HEK293 (cell line): ENCODE measurements around the gene KPTN.

Experiments used
- CTCF ChIA-PET: fragments of 350-600 bp; formaldehyde crosslinking; extraction: SDS; loops from one replicate; lab custom pipeline; 2021; ENCODE audit warnings: antibody characterized with exemption; lab: Yijun Ruan, JAX
- POLR2A ChIA-PET: fragments of 300-600 bp; formaldehyde crosslinking; extraction: SDS; loops from one replicate; lab custom pipeline; 2020; ENCODE audit warnings: antibody characterized with exemption, inconsistent platforms; lab: Yijun Ruan, JAX
- H3K27ac ChIP-seq: fragments of 200-500 bp; sonication (Bioruptor generic); 2 replicates; pipeline ENCODE4 v1.5.1; 2014; ENCODE audit warnings: low read depth, low read length, control low read depth, inconsistent platforms; ENCODE audit errors: extremely low read depth
- H3K36me3 ChIP-seq, 2 experiments: fragments of 200-500 bp in 1 of 2; sonication (Bioruptor generic) in 1 of 2; 1 replicate in 1 of 2; 2 replicates in 1 of 2; pipeline ENCODE4 v1.5.1; 2014 to 2017; ENCODE audit warnings: inconsistent platforms in 2 of 2, low read length in 2 of 2; ENCODE audit not compliant: control insufficient read depth in 2 of 2, insufficient read depth in 1 of 2
- H3K4me1 ChIP-seq: fragments of 200-500 bp; sonication (Bioruptor generic); 2 replicates; pipeline ENCODE4 v1.5.1; 2014; ENCODE audit warnings: mild to moderate bottlenecking, low read length, inconsistent platforms; ENCODE audit not compliant: control insufficient read depth, insufficient read depth
- H3K4me3 ChIP-seq: 2 replicates; pipeline ENCODE4 v1.5.1; 2011; ENCODE audit warnings: low read depth, mild to moderate bottlenecking, control low read depth, low read length, moderate library complexity
- H3K9me3 ChIP-seq: fragments of 200-500 bp; sonication (Bioruptor generic); 2 replicates; pipeline ENCODE4 v1.5.1; 2014; ENCODE audit warnings: low read depth, low read length, inconsistent platforms; ENCODE audit not compliant: control insufficient read depth, insufficient read depth
- EGR2 ChIP-seq: fragments of 450-650 bp; formaldehyde crosslinking; IDR thresholded peaks from 2 replicates; pipeline ENCODE4 v1.5.1; 2016; ENCODE audit warnings: low read depth, missing biosample characterization, missing genetic modification characterization
- GLIS1 ChIP-seq: fragments of 450-650 bp; formaldehyde crosslinking; IDR thresholded peaks from 2 replicates; pipeline ENCODE4 v1.5.1; 2016; ENCODE audit warnings: missing biosample characterization, missing genetic modification characterization
- GLIS2 ChIP-seq: fragments of 450-650 bp; formaldehyde crosslinking; IDR thresholded peaks from 2 replicates; pipeline ENCODE4 v1.5.1; 2016; ENCODE audit warnings: missing biosample characterization, missing genetic modification characterization
- SCRT1 ChIP-seq: fragments of 450-650 bp; formaldehyde crosslinking; IDR thresholded peaks from 2 replicates; pipeline ENCODE4 v1.5.1; 2016; ENCODE audit warnings: missing biosample characterization, missing genetic modification characterization, borderline replicate concordance
- SCRT2 ChIP-seq: fragments of 450-650 bp; formaldehyde crosslinking; IDR thresholded peaks from 2 replicates; pipeline ENCODE4 v1.5.1; 2016; ENCODE audit warnings: missing biosample characterization, missing genetic modification characterization
- ZFHX2 ChIP-seq: fragments of 450-650 bp; formaldehyde crosslinking; conservative IDR thresholded peaks from 2 replicates; pipeline ENCODE4 v1.5.1; 2016; ENCODE audit warnings: missing biosample characterization, missing genetic modification characterization
- ZFP37 ChIP-seq: fragments of 450-650 bp; formaldehyde crosslinking; IDR thresholded peaks from 2 replicates; pipeline ENCODE4 v1.5.1; 2016; ENCODE audit warnings: missing biosample characterization, missing genetic modification characterization
- ZFP41 ChIP-seq: fragments of 450-650 bp; formaldehyde crosslinking; IDR thresholded peaks from 2 replicates; pipeline ENCODE4 v1.5.1; 2016; ENCODE audit warnings: missing biosample characterization, missing genetic modification characterization, borderline replicate concordance
- ZIC2 ChIP-seq: fragments of 450-650 bp; formaldehyde crosslinking; IDR thresholded peaks from 2 replicates; pipeline ENCODE4 v1.5.1; 2016; ENCODE audit warnings: missing biosample characterization, missing genetic modification characterization
- ZNF292 ChIP-seq: fragments of 450-650 bp; formaldehyde crosslinking; IDR thresholded peaks from 2 replicates; pipeline ENCODE4 v1.5.1; 2016; ENCODE audit warnings: low read depth, missing biosample characterization, missing genetic modification characterization, borderline replicate concordance
- ZNF366 ChIP-seq: fragments of 450-650 bp; formaldehyde crosslinking; conservative IDR thresholded peaks from 2 replicates; pipeline ENCODE4 v1.5.1; 2016; ENCODE audit warnings: missing biosample characterization, missing genetic modification characterization
- ZNF658 ChIP-seq: fragments of 450-650 bp; formaldehyde crosslinking; IDR thresholded peaks from 2 replicates; pipeline ENCODE4; 2016; ENCODE audit warnings: missing biosample characterization, missing genetic modification characterization
- TF ChIP-seq, protein P1 (sequence below): sonication (generic); formaldehyde crosslinking; IDR thresholded peaks from 2 replicates; pipeline ENCODE4 v1.8.1; 2022; ENCODE audit warnings: mild to moderate bottlenecking, moderate library complexity, missing genetic modification reagents
- TF ChIP-seq, protein P2 (sequence below): fragments of 450-650 bp; formaldehyde crosslinking; IDR thresholded peaks from 2 replicates; pipeline ENCODE4 v1.5.1; 2016; ENCODE audit warnings: missing biosample characterization, missing genetic modification characterization
- TF ChIP-seq, protein P3 (sequence below): fragments of 450-650 bp; formaldehyde crosslinking; IDR thresholded peaks from 2 replicates; pipeline ENCODE4 v1.5.1; 2016; ENCODE audit warnings: missing biosample characterization, missing genetic modification characterization
- TF ChIP-seq, protein P4 (sequence below): fragments of 450-650 bp; formaldehyde crosslinking; IDR thresholded peaks from 2 replicates; pipeline ENCODE4 v1.5.1; 2017; ENCODE audit warnings: missing biosample characterization, missing genetic modification characterization
- TF ChIP-seq, protein P5 (sequence below): fragments of 450-650 bp; formaldehyde crosslinking; conservative IDR thresholded peaks from 2 replicates; pipeline ENCODE4 v1.5.1; 2016; ENCODE audit warnings: low read depth, missing biosample characterization, missing genetic modification characterization

Gene KPTN

DNA sequence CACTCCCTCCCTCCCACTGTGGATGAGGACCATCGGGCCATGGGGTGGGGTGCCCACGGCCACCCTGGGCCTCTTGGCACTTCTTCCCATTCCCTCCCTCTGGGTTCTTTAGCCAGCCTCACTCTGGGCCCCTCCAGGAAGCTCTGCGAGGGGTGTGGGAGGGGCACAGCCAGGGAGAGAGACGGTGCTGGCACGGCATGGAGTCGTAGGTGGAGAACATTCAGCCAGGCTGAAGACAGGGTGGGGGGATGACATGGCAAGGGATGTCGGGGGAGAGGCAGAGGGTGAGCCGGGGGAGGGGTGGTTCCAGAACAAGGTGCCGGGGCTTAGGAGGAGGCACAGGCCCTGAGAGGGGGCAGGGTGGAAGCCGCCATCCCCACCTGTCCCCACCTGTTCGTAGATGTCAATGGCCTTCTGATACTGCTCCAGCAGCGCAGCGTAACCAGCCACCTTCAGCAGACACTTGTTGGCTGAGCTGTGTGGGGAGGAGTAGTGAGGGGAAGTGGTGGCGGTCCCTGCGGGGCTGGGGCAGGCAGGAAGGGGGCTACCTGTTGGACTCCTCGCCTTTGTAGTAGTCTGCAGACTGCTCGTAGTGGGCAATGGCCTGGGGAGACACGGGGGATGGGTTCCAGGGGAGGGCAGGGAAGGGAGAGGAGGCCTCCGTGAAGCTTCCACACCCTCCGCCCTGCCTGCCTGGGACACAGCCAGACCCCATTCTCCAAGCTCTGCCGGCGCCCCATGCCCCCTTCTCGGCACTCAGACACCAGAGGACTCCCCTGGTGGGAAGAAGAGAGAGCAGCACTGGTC is 8.8 kb upstream of the KPTN start:
- ChIA-PET CTCF (interaction anchor here (1.0 kb wide), 1 partner anchor 23 kb away, joined by 4 read pairs; no protein-coding TSS in a partner anchor), POLR2A (no interaction called here)
- TF ChIP-seq GLIS2, result peak; percentile 31; the same call in 1 of the 2 replicates
- TF ChIP-seq SCRT2, result peak; percentile 95
- TF ChIP-seq, protein P1, sequence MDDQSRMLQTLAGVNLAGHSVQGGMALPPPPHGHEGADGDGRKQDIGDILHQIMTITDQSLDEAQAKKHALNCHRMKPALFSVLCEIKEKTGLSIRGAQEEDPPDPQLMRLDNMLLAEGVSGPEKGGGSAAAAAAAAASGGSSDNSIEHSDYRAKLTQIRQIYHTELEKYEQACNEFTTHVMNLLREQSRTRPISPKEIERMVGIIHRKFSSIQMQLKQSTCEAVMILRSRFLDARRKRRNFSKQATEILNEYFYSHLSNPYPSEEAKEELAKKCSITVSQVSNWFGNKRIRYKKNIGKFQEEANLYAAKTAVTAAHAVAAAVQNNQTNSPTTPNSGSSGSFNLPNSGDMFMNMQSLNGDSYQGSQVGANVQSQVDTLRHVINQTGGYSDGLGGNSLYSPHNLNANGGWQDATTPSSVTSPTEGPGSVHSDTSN (CRISPR knock-in tag), result no peak
- TF ChIP-seq EGR2 (tag by site-specific recombination), result peak; percentile 73
- TF ChIP-seq ZNF366 (tag by site-specific recombination), result no peak
- no peak for TF ChIP-seq ZNF658 (tag by site-specific recombination)
- TF ChIP-seq ZFP37 (tag by site-specific recombination), result no peak
- TF ChIP-seq, protein P2, sequence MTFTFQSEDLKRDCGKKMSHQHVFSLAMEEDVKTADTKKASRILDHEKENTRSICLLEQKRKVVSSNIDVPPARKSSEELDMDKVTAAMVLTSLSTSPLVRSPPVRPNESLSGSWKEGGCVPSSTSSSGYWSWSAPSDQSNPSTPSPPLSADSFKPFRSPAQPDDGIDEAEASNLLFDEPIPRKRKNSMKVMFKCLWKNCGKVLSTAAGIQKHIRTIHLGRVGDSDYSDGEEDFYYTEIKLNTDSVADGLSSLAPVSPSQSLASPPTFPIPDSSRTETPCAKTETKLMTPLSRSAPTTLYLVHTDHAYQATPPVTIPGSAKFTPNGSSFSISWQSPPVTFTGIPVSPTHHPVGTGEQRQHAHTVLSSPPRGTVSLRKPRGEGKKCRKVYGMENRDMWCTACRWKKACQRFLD (tag by site-specific recombination), result no peak
- TF ChIP-seq, protein P3, sequence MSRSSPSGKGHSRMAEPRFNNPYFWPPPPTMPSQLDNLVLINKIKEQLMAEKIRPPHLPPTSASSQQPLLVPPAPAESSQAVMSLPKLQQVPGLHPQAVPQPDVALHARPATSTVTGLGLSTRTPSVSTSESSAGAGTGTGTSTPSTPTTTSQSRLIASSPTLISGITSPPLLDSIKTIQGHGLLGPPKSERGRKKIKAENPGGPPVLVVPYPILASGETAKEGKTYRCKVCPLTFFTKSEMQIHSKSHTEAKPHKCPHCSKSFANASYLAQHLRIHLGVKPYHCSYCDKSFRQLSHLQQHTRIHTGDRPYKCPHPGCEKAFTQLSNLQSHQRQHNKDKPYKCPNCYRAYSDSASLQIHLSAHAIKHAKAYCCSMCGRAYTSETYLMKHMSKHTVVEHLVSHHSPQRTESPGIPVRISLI (tag by site-specific recombination), result no peak
- peak; percentile 59; the same call in 1 of the 2 replicates for TF ChIP-seq SCRT1 (tag by site-specific recombination)
- TF ChIP-seq, protein P4, sequence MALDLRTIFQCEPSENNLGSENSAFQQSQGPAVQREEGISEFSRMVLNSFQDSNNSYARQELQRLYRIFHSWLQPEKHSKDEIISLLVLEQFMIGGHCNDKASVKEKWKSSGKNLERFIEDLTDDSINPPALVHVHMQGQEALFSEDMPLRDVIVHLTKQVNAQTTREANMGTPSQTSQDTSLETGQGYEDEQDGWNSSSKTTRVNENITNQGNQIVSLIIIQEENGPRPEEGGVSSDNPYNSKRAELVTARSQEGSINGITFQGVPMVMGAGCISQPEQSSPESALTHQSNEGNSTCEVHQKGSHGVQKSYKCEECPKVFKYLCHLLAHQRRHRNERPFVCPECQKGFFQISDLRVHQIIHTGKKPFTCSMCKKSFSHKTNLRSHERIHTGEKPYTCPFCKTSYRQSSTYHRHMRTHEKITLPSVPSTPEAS (tag by site-specific recombination), result no peak
- TF ChIP-seq ZFHX2 (tag by site-specific recombination), result peak; percentile 71
- peak; percentile 81 for TF ChIP-seq ZIC2 (tag by site-specific recombination)
- peak; percentile 62 for TF ChIP-seq GLIS1 (tag by site-specific recombination)
- no peak for TF ChIP-seq ZNF292 (tag by site-specific recombination)
- peaks cover 7 to 83% of the 10 kb centered on the region in 2 experiments; a peak in 2 of 3 replicates for H3K36me3 ChIP-seq
- no peak overlapping the region for H3K27ac ChIP-seq
- H3K9me3 ChIP-seq, result no peaks in the 10 kb centered on the region
- H3K4me1 ChIP-seq, result no peaks in the 10 kb centered on the region
- H3K4me3 ChIP-seq, result no peak overlapping the region

DNA sequence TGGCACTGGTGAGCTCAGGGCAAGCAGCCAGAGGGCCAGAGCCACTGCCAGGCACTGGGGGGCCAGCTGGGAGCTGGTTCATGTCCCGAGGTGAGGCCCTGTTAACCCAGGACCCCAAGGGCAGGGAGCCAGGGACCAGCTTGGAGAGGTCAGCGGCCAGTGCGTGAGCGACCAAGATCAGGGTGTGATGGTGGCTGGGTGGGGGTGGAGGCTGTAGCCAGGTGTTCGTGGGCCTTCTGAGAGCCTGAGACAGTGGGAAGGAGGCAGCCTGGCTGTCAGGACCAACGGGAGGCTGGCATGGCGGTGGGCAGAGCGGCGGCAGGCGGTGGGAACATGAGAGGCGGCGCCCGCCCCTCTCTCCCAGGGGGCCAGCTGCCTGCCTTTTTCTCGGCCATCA is 8.1 kb upstream of the KPTN start:
- H3K4me3 ChIP-seq, result no peak overlapping the region
- CTCF ChIA-PET, result interaction anchor here (1.0 kb wide), 1 partner anchor 24 kb away, joined by 4 read pairs; no protein-coding TSS in a partner anchor
- H3K4me1 ChIP-seq, result no peaks in the 10 kb centered on the region
- TF ChIP-seq, protein P5, sequence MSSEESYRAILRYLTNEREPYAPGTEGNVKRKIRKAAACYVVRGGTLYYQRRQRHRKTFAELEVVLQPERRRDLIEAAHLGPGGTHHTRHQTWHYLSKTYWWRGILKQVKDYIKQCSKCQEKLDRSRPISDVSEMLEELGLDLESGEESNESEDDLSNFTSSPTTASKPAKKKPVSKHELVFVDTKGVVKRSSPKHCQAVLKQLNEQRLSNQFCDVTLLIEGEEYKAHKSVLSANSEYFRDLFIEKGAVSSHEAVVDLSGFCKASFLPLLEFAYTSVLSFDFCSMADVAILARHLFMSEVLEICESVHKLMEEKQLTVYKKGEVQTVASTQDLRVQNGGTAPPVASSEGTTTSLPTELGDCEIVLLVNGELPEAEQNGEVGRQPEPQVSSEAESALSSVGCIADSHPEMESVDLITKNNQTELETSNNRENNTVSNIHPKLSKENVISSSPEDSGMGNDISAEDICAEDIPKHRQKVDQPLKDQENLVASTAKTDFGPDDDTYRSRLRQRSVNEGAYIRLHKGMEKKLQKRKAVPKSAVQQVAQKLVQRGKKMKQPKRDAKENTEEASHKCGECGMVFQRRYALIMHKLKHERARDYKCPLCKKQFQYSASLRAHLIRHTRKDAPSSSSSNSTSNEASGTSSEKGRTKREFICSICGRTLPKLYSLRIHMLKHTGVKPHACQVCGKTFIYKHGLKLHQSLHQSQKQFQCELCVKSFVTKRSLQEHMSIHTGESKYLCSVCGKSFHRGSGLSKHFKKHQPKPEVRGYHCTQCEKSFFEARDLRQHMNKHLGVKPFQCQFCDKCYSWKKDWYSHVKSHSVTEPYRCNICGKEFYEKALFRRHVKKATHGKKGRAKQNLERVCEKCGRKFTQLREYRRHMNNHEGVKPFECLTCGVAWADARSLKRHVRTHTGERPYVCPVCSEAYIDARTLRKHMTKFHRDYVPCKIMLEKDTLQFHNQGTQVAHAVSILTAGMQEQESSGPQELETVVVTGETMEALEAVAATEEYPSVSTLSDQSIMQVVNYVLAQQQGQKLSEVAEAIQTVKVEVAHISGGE, result no peak
- TF ChIP-seq ZFP41 (tag by site-specific recombination), result no peak
- no peak overlapping the region for H3K27ac ChIP-seq
- H3K9me3 ChIP-seq, result no peaks in the 10 kb centered on the region
- POLR2A ChIA-PET, result no interaction called here
- peaks cover 7 to 76% of the 10 kb centered on the region in 2 experiments; a peak in 2 of 3 replicates for H3K36me3 ChIP-seq
